GM19025 (cell line): ENCODE data around the gene FAM228B.
"Not testable (repeated sequence)": the region's sequence is repeated elsewhere in the genome, so short reads cannot be mapped to it uniquely, and the experiment has no call there.

Source experiments
- ATAC-seq: cut with Tn5 transposase; IDR thresholded peaks from one replicate; pipeline ENCODE4 v1.9.1; 2021; ENCODE audit warnings: mild to moderate bottlenecking, low read depth, moderate library complexity; ENCODE audit not compliant: unreplicated experiment

Gene FAM228B

DNA sequence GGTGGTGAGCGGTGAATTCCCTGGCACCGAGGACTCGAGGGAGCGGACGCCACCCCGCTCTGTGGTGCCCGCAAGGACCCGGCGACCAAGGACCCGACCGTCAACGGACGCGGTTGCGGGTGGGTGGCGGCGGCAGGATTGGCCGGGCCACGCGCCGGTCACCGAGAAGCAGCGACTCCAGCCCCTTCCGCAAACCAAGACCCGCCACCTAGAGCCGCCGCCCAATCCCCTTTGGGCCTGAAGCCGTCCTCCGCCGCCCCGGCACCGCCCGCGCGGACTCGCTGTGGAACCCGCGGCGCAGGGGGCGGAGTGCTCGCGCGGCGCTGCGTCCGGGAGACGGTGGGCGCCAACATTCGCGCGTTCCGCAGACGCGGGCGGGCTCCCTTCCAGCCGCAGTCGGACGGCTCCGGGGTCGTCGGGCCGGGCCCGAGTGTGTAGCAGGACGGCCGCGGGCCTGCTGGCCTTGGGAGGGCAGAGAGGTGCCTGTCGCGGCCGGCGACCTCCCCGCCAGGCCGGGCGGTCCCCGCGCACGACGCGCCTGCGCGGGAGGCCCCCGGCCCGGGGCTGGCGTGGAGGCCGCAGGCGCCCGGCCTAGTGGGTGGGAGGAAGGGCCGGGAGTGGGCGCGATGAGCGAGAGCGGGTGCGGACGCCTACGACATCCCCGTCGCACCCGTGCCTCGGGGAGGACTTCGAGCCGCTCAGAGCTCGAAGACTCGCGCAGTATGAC, at the start of gene FAM228B, which contains the start of gene PFN4:
Gene FAM228B, plus strand, starts transcription at position 275 of the 727 bp plus-strand sequence. CDS start 893 bp downstream, outside the sequence.
Gene PFN4, minus strand, starts transcription at position 140 of the 727 bp plus-strand sequence. CDS start 799 bp downstream, outside the sequence.
- ATAC-seq: peak; percentile 87

DNA sequence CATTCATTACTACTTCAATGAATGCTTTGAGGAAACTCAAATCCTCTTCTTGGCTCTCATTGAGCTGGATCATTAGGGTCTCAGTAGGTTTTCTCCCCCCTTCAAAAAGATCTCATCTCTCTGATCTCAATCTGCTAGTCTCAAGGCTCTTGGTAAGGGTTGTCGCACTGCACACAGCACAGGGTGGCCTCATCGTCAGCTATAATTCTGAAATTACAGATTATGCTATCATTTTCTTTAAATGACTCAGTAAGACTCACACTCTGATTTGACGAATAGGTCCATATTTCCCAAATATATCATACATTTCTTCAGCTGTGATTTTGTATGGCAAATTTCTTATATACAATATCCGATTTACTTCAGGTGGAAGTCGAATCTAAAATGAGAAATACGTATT, 49.5 kb upstream of the FAM228B start:
- no peak for ATAC-seq

DNA sequence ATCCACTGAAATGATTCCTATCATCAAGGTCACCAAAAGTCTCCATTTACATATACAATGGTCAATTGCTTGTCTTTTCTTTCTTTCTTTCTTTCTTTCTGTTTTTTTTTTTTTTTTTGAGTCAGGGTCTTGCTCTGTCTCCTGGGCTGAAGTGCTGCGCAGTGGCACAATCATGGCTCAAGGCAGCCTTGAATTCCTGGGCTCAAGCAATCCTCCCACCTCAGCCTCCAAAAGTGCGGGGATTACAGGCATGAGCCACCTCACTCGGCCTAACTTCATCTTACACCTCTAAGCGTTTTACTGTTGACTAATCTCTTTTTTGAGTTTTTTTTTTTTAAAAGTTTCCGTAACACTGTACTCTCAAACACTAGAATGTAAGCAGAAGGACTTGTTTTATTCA, 48.0 kb upstream of the FAM228B start:
- no peak for ATAC-seq

DNA sequence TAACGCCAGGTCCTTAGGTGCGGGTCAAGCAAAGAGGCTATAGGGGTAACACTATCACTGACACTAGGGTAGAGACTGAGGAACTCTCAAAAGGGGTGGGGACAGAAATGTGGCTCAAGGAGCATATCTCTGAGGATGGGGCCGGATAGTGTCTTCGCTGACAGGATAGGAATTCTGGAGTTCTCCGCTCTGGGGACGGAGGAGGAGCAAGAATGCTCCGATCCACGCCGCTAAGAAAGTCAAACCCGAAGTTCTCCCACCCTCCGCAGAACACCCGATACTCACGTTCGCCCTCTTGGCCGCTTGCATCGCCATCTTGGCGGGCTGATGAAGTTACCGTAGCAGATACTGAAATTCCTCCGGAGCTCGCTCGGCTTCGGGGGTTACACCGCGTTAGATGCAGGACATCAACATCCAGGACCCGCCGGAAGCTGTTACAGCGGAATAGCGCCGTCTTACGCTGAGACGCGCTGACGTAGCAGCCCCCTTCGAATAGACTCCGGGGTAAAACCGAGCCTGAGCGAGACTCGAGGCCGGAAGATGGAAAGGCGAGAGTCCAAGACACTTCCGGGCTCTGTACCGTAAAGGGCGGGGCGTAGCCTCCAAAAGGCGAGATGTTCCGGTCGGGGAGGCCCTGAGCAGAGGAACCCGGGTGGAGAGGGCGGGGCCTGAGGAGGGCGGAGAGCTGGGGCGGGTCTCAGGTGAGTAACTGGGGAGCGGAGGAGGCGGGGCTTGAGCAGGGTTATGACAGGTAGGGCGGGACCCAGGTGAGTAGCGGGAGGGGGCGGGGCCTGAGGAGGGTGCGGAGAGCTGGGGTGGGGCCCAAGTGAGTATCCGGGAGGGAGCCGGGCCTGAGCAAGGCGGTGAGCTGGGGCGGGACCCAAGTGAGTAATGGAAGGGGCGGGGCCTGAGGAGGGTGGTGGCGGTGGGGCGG, 47.1 kb upstream of the FAM228B start, which contains the start of gene SF3B6:
Gene SF3B6, minus strand, starts transcription at position 412 of the 934 bp plus-strand sequence. Its CDS starts 97 bp downstream, at position 315.
- ATAC-seq: peak; percentile 91

DNA sequence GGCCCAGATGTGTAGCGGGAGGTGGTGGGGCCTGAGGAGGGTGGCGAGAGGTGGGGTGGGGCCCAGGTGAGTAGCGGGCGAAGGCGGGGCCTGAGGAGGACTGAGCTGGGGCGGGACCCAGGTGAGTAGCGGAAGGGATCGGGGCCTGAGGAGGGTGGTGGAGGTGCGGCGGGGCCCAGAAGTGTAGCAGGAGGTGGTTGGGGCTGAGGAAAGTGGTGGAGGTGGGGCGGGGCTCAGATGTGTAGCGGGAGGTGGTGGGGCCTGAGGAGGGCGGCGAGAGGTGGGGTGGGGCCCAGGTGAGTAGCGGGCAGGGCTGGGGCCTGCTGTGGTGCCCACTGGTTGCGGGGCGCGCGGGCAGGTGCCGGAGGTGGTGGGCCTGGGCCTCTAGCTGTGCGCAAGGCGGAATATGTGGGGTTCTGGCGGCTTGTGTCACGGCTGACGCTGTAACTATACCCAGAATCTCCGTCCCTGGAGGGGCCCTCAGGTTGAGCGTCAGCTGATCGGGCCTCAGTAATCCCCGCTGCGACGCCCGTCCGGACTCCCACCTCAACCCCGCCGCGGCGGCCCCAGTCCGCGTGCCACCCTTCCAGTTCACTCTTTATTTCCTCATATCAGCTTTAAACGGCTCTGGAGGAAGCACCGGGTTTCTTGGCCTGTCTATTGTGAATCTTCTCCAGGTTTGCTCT, 46.3 kb upstream of the FAM228B start:
- ATAC-seq: peak; percentile 8

DNA sequence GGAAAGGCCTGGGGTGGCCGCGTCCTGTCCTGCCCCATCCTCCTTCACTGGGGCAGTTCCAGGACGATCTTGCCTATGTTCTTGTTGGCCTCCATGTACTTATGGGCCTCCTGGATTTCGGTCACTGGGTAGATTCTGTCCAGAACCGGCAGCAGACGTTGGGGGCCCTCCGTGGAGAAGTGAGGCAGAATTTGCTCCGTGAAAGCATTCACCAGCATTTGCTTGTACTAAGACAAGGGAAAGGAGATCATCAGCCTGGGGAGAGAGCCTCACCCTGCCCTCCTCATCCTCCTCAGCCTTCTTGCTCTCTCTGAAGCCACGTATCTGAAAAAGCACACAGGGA, 45.8 kb upstream of the FAM228B start:
- ATAC-seq: no peak

DNA sequence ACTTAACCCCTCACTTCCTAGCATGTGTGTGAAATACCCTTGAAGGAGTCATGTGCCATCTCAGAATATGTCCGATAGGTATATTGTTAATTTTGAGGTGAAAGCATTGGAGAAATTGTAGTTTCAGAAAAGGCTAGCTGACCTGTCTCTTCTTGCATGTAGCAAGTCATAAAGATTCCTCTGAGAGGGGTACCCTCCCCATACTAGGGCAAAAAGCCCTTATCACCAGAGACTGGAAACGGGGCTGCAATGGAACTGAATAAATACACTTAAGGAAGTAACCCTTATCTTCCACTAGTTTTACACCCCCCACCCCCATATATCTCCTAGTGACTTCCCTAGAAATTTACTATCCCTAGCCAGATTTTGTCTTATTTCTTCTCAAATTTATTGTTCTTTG, 45.4 kb upstream of the FAM228B start:
- no peak for ATAC-seq

DNA sequence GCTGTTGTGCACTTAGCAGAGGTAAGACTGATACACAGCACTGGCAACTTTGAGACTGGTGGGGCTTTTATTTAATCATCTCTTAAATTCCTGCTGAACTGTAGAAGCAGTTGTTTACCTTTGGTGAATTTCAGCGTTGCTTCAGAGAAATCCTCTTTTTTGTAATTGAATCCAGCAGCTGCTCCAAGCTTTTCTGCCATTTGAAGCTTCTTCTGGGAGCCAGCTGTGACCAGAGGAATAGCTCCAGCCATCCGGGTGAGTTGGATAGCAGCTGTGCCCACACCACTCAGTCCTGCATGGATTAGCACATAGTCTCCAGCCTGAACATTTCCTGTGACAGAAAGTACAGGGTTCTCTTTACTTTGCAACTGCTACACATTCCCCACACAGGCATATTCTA, 42.6 kb upstream of the FAM228B start:
- no peak for ATAC-seq

DNA sequence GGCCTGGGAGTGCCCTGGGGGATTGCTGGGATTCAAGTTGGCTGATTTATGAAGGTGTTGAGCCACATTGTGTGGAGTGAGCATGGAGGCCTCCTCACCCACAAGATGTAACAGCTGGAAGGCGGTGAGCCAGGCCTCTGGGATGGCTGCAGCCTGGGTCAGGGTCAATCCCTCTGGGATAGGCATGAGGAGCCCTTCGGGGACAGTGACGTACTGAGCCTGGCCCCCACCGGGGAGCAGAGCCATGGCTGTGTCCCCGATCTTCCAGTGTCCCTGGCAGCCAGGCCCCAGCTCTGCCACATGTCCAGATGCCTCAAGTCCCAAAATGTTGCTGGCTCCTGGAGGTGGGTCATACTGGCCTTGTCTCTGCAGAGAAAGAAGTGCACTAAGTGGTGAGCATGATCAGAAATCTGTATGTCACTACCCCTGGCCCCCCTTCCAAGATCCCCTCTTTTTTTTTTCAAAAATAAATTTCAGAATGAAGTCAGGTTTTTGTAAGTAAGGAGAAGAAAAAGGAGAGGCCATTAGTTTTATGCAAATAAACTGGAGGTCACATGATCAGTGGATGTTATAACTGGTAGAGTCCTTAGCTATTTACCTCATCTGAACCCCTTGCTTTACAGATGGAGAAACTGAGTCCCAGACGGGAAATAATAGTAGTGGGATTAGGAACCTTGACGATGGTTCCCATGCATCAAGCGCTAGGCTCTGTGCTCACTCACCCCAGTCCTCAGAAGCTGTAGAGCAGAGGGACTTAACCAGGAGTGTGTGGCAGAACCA, 40.3 kb upstream of the FAM228B start:
- ATAC-seq: no peak

DNA sequence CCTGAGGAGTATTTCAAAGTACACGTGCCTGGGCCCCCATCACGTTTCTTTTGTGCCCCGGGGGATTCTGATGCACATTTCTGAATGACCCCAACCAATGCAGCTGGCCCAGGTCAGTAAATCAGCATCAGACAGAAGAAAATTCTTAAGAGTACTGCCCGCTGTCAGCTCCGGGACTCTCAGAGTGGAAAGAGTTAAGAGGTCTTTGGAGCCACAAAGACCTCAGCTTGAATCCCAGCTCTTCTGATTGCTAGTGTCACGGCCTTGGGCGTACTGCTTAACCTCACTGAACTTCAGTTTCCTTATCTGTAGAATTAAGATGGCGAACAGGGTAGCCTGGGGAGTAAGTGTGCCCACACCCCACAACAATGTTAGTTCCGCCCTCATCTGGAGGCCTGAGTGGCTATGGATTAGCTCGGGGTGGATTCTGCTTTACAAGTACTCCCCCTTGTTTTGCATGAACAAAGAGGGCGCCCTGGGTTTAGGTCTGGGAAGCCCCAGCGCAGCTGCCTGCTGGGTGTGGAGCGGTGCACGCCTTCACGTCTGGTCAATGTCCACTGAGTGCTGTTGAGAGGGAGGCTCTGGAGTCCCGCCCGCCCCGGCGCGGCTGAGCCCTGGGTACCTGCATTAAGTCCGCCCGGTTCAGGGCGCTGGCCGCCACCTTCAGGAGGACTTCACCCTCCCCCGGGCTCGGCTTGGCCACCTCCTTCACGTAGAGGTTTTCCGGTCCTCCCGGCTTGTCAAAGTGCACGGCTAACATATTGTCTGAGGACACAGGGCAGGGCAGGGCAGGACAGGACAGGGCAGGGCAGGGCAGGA, 39.5 kb upstream of the FAM228B start:
- peak; percentile 76 for ATAC-seq

DNA sequence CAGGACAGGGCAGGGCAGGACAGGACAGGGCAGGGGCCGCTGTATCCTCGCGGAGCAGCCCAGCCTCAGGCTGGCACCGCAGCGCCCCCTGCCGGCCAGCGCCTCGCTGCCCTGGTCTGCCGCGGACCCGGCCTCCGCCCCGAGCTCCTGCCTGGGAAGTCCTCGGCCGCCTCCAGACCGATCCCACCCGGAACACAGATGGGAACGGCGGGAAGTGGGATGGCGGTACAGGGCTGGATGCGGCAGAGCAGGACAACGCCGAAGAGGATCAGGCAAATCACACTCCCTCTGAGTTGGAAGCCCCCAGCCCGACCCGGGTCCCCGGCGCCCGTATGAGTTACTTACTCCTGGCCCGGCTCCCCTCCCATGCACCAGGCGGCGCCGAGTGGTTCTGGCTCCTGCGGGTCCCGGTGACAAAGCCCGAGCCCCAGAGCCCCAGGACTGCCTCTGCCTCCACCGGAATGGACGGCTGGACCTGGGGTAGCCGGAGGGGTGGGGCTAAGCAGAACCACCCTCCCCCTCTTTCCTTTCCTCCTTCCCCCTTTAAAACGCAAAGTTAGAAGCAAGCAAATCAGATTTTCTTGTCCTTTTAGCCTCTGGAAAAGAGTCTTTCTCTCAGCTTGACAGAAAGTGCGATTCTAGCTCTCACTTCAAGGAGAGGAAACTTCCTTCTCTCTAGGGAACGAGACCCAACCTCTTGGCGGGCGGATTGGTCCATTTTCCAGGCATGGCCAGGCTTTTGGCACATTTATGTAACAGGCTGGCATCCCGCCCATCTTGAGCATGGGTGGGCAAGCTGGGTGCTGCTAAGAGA, 38.7 kb upstream of the FAM228B start, which contains the start of gene TP53I3:
Gene TP53I3, minus strand, starts transcription at position 449 of the 814 bp plus-strand sequence. CDS start 508 bp downstream, outside the sequence.
- ATAC-seq: peak; percentile 71

DNA sequence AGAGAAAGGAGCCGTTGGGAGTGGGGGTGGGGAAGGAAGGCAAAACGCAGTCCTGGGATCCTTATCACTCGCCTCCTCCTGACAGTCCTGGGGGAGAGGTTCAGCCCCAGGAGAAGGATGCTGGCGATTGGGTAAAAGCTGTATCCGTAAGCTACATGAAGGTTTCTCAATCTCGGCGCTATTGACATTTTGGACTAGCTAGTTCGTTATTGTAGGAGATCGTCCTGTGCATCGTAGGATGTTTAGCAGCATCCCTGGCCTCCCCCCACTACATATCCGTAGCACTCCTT, 38.1 kb upstream of the FAM228B start:
- ATAC-seq: no peak

DNA sequence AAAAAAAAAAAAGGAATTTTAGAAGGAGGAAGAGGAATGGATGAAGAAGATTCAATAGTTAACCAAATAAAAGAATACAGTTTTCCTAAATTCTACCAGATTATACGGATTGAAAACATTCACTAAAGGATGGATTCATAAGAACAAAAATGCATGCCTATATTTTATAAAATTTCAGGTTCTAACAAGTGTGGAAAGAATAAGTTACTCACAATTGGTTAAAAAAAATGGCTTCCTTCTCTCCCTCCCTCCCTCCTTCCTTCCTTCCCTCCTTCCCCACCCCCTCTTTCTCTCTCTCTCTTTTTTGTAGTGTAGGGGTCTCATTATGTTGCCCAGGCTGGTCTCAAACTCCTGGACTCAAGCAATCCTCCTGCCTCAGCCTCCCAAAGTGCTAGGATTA, 37.0 kb upstream of the FAM228B start:
- no peak for ATAC-seq

DNA sequence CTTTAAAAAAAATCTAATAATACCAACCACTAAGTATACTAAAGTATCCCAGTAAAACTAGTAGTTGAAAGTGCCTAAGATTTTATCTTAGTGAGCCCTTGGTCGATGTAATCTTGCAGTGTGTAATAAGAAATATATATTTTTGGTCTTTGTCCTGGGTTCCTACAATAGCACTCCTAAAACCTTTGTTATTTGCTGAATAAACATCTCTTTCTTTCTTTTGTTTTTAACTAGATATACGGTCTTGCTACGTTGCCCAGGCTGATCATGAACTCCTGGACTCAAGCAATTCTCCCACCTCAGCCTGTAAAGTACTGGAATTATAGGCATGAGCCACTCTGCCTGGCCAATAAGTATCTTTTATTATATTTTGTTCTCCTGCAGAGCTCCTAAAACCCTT, 36.2 kb upstream of the FAM228B start:
- ATAC-seq: no peak

DNA sequence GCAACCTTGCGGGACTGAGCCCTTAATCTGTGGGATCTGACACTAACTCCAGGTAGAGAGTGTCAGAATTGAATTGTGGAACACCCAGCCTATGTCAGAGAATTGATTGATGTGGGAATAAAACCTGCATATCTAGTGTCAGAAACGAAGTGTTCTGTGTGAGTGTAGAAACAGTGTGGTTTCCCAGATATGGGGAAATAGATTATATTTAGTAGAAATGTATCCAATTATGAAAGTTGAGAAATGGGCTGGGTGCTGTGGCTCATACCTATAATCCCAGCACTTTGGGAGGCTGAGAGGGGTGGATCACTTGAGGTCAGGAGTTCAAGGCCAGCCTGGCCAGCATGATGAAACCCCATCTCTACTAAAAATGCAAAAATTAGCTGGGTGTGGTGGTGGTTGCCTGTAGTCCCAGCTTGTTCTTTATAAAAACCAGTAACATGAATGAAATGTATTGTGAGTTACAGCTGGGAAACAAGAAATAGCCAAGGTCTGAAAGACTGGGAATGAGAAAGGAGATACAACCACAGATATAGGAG, 34.4 kb upstream of the FAM228B start:
- no peak for ATAC-seq

DNA sequence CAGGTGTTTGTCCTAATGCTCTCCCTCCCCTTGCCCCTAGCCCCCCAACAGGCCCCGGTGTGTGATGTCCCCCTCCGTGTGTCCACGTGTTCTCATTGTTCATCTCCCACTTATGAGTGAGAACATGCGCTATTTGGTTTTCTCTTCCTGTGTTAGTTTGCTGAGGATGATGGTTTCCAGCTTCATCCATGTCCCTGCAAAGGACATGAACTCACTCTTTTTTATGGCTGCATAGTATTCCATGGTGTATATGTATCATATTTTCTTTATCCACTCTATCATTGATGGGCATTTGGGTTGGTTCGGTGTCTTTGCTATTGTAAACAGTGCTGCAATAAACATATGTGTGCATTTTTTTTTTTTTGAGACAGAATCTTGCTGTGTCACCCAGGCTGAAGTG, 30.0 kb upstream of the FAM228B start:
- ATAC-seq: not testable (repeated sequence)

DNA sequence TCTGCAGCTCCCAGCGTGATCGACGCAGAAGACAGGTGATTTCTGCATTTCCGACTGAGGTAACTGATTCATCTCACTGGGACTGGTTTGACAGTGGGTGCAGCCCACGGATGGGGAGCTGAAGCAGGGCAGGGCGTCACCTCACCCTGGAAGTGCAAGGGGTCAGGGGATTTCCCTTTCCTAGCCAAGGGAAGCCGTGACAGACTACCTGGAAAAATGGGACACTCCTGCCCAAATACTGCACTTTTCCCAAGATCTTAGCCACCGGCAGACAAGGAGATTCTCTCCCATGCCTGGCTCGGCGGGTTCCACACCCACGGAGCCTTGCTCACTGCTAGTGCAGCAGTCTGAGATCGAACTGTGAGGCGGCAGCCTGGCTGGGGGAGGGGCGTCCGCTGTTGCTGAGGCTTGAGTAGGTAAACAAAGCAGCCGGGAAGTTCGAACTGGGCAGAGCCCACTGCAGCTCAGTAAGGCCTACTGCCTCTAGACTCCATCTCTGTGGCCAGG, 28.0 kb upstream of the FAM228B start:
- ATAC-seq: not testable (repeated sequence)

DNA sequence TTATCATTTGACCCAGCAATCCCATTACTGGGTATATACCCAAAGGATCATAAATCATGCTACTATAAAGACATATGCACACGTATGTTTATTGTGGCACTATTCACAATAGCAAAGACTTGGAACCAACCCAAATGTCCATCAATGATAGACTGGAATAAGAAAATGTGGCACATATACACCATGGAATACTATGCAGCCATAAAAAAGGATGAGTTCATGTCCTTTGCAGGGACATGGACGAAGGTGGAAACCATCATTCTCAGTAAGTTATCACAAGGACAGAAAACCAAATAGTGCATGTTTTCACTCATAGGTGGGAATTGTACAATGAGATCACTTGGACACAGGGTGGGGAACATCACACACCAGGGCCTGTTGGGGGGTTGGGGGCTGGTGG, 22.5 kb upstream of the FAM228B start:
- ATAC-seq: not testable (repeated sequence)
